ENCODE results near the gene TMEM178B. TPM values are rescaled to one million over a fixed set of nuclear protein-coding genes. Genes with fewer than 3 reads are reported as not detected.

Gene TMEM178B
- total RNA-seq, 1 experiment from 2014 or later: 0.39 TPM

GRCh38 chr7:141290365-141290764 lies 216.5 kb downstream of the TMEM178B start:
- TF ChIP-seq CTCF (IDR thresholded peaks at IDR 0.05): no peak
- TF ChIP-seq SIN3A (IDR thresholded peaks at IDR 0.05; ENCODE audit: borderline replicate concordance, insufficient read depth, low read depth, low read length): no peak
- no peak for TF ChIP-seq POLR2AphosphoS5 (IDR thresholded peaks at IDR 0.05; ENCODE audit: low read depth, low read length)
- TF ChIP-seq TCF7L2 (IDR thresholded peaks at IDR 0.05; ENCODE audit: low read depth, low read length): no peak
- TF ChIP-seq REST (IDR thresholded peaks at IDR 0.05; ENCODE audit: insufficient read depth in 1 of 2, low read depth in 2 of 2, low read length in 1 of 2): no peak
- no peaks in the 10 kb centered on the region for H3K9me3 ChIP-seq (ENCODE audit: control insufficient read depth, insufficient read depth, low read depth, low read length)
- H3K27ac ChIP-seq (ENCODE audit: low read length): no peak overlapping the region
- in situ Hi-C loops (cut with HindIII; ENCODE audit: low pct_unique_long_range_greater_than_20kb, low sequenced_read_pairs): no loop called here
- H3K4me1 ChIP-seq (ENCODE audit: control insufficient read depth, insufficient read depth, low read length): no peaks in the 10 kb centered on the region
- no peaks in the 10 kb centered on the region; the same call in 1 of the 2 replicates for H3K27me3 ChIP-seq (ENCODE audit: control insufficient read depth, insufficient read depth, low read length)
- DNase-seq (ENCODE audit: low read depth, low spot score): no peak
- H3K4me3 ChIP-seq (ENCODE audit: low read depth in 2 of 2, low read length in 2 of 2): no peak overlapping the region
- ATAC-seq: no peak
- CTCF ChIA-PET: no interaction called here
- BruUV-seq (replicated peaks): no TSS peak
- POLR2A ChIA-PET: no interaction called here
- no peaks in the 10 kb centered on the region for H3K36me3 ChIP-seq (ENCODE audit: control insufficient read depth, insufficient read depth, low read length)
- intact Hi-C loops (cut with micrococcal nuclease; ENCODE audit: unreplicated experiment): no loop called here

- BruUV-seq (replicated peaks): no TSS peak
- no peak overlapping the region for H3K27ac ChIP-seq (ENCODE audit: low read length)
- CTCF ChIA-PET: no interaction called here
- ATAC-seq (no peak), DNase-seq (ENCODE audit: low read depth, low spot score) (no peak)
- POLR2A ChIA-PET: no interaction called here
- in situ Hi-C loops (cut with HindIII; ENCODE audit: low pct_unique_long_range_greater_than_20kb, low sequenced_read_pairs) (no loop called here), intact Hi-C loops (cut with micrococcal nuclease; ENCODE audit: unreplicated experiment) (no loop called here)
- no peaks in the 10 kb centered on the region for H3K9me3 ChIP-seq (ENCODE audit: control insufficient read depth, insufficient read depth, low read depth, low read length)
- H3K4me3 ChIP-seq (ENCODE audit: low read depth in 2 of 2, low read length in 2 of 2): no peak overlapping the region
- no peak for TF ChIP-seq TCF7L2 (IDR thresholded peaks at IDR 0.05; ENCODE audit: low read depth, low read length)
- no peak for TF ChIP-seq CTCF (IDR thresholded peaks at IDR 0.05)
- TF ChIP-seq REST (IDR thresholded peaks at IDR 0.05; ENCODE audit: insufficient read depth in 1 of 2, low read depth in 2 of 2, low read length in 1 of 2): no peak
- no peak for TF ChIP-seq POLR2AphosphoS5 (IDR thresholded peaks at IDR 0.05; ENCODE audit: low read depth, low read length)
- TF ChIP-seq SIN3A (IDR thresholded peaks at IDR 0.05; ENCODE audit: borderline replicate concordance, insufficient read depth, low read depth, low read length): no peak
- no peaks in the 10 kb centered on the region for H3K36me3 ChIP-seq (ENCODE audit: control insufficient read depth, insufficient read depth, low read length)
- H3K4me1 ChIP-seq (ENCODE audit: control insufficient read depth, insufficient read depth, low read length): no peaks in the 10 kb centered on the region
- no peaks in the 10 kb centered on the region; the same call in 1 of the 2 replicates for H3K27me3 ChIP-seq (ENCODE audit: control insufficient read depth, insufficient read depth, low read length)
Measured at GRCh38 chr7:141290973-141291372, 217.1 kb downstream of the TMEM178B start.

Data from Panc1 (cell line).